ENCODE data around the gene PMM2.

DNA sequence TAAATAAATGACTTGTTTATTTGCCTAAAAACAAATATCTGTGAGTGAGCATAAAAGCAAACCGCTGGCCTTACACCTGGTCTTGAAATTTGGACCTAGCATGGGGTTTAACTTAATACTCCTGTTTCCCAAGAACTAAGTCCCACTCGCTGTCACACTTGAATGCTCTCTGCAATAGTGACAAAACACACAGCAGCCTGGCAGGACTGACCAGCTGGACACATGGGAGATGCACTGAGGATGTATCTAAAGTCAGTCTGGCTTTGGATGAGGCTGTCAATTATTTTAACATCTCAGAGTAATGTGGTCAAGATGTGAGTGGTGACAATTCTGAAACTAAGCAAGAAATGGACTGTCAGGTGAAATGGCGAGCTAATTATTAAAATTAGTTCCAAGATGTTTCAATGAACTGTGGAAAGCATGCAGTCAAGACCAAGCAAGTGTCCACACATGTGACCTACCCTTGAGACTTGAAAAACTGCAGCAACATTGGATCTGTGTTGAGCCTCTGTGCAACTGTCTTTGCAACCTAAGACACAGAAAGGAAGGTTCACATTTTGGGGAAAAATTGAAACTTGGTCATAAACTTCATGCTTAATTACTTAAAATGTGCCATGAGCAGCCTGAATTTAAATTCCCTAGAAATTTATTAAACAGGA lies 101.2 kb downstream of the PMM2 start:
- TF ChIP-seq, protein P1, sequence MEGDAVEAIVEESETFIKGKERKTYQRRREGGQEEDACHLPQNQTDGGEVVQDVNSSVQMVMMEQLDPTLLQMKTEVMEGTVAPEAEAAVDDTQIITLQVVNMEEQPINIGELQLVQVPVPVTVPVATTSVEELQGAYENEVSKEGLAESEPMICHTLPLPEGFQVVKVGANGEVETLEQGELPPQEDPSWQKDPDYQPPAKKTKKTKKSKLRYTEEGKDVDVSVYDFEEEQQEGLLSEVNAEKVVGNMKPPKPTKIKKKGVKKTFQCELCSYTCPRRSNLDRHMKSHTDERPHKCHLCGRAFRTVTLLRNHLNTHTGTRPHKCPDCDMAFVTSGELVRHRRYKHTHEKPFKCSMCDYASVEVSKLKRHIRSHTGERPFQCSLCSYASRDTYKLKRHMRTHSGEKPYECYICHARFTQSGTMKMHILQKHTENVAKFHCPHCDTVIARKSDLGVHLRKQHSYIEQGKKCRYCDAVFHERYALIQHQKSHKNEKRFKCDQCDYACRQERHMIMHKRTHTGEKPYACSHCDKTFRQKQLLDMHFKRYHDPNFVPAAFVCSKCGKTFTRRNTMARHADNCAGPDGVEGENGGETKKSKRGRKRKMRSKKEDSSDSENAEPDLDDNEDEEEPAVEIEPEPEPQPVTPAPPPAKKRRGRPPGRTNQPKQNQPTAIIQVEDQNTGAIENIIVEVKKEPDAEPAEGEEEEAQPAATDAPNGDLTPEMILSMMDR (IDR thresholded peaks at IDR 0.05): no peak
- TF ChIP-seq POLR2A (IDR thresholded peaks at IDR 0.05) (no peak), EP300 (IDR thresholded peaks at IDR 0.05) (no peak), POLR2AphosphoS5 (IDR thresholded peaks at IDR 0.05) (no peak)
